TTC549 (cell line): ENCODE data around the gene CCDC120.
A peak's percentile ranks its signal among the peaks of the same experiment; 100 is the strongest.

ENCODE experiments used
- FAIRE-seq: peaks from 2 replicates; lab custom pipeline; 2012; peaks lifted over from hg19 to GRCh38; lab: Jason Lieb, UNC

Gene CCDC120

GRCh38 chrX:49063715-49064114 lies 4.9 kb downstream of the CCDC120 start:
- FAIRE-seq: no peak

- FAIRE-seq: no peak
These were observed 5.5 kb downstream of the CCDC120 start for GRCh38 chrX:49064303-49064702.

GRCh38 chrX:49064735-49065134 lies 5.9 kb downstream of the CCDC120 start:
- no peak for FAIRE-seq

GRCh38 chrX:49066278-49066677 lies 7.5 kb downstream of the CCDC120 start:
- no peak for FAIRE-seq

- FAIRE-seq: no peak
These were observed 7.9 kb downstream of the CCDC120 start for GRCh38 chrX:49066690-49067089.

GRCh38 chrX:49067285-49068120 lies 8.7 kb downstream of the CCDC120 start:
- FAIRE-seq: no peak

- no peak for FAIRE-seq
These were observed 10.2 kb downstream of the CCDC120 start for GRCh38 chrX:49069038-49069437.

GRCh38 chrX:49070988-49071387 lies 12.2 kb downstream of the CCDC120 start:
- FAIRE-seq: no peak

- no peak for FAIRE-seq
These were observed 13.3 kb downstream of the CCDC120 start for GRCh38 chrX:49071877-49072711.

GRCh38 chrX:49072712-49073095 lies 13.9 kb downstream of the CCDC120 start:
- no peak for FAIRE-seq

- FAIRE-seq: no peak
These were observed 15.1 kb downstream of the CCDC120 start, which contains the start of gene PRAF2 for GRCh38 chrX:49073601-49074575. TSS of gene PRAF2 (minus strand) at chrX:49074002. CDS start at chrX:49073987, 15 bp downstream.

- no peak for FAIRE-seq
These were observed 16.5 kb downstream of the CCDC120 start for GRCh38 chrX:49075347-49075746.

- no peak for FAIRE-seq
These were observed 19.1 kb downstream of the CCDC120 start for GRCh38 chrX:49077941-49078340.

GRCh38 chrX:49079489-49080428 lies 21.0 kb downstream of the CCDC120 start, which contains the start of gene WDR45:
TSS of gene WDR45 (minus strand) at chrX:49079887. CDS start at chrX:49078095, 1,792 bp downstream.
- no peak for FAIRE-seq

GRCh38 chrX:49082271-49082871 lies 23.6 kb downstream of the CCDC120 start:
- FAIRE-seq: no peak

- no peak for FAIRE-seq
These were observed 30.8 kb downstream of the CCDC120 start for GRCh38 chrX:49089553-49089952.

GRCh38 chrX:49096419-49096818 lies 37.6 kb downstream of the CCDC120 start:
- FAIRE-seq: no peak

GRCh38 chrX:49100704-49101628 lies 42.2 kb downstream of the CCDC120 start:
- peak; percentile 29 for FAIRE-seq

- FAIRE-seq: no peak
These were observed 42.8 kb downstream of the CCDC120 start for GRCh38 chrX:49101629-49101984.
